GM12874 (cell line): ENCODE data around the gene ADCY5.

Source experiments
- CTCF ChIP-seq: IDR thresholded peaks from 2 replicates; pipeline ENCODE4 v1.5.1; 2011; ENCODE audit warnings: low read depth, mild to moderate bottlenecking, control low read depth, low read length, moderate library complexity; ENCODE audit not compliant: insufficient read depth

ADCY5 gene

GRCh38 chr3:123401836-123402530 lies 46.9 kb downstream of the ADCY5 start:
- no peak for TF ChIP-seq CTCF

GRCh38 chr3:123400169-123400568 lies 48.7 kb downstream of the ADCY5 start:
- no peak for TF ChIP-seq CTCF

GRCh38 chr3:123399653-123400052 lies 49.2 kb downstream of the ADCY5 start:
- TF ChIP-seq CTCF: no peak

- no peak for TF ChIP-seq CTCF
These were observed 50.7 kb downstream of the ADCY5 start for GRCh38 chr3:123397921-123398785.

- TF ChIP-seq CTCF: no peak
These were observed 51.8 kb downstream of the ADCY5 start for GRCh38 chr3:123397050-123397590.

GRCh38 chr3:123396171-123397049 lies 52.5 kb downstream of the ADCY5 start:
- no peak for TF ChIP-seq CTCF
